ENCODE measurements around the gene CPA5. TPM values are rescaled to one million over a fixed set of nuclear protein-coding genes. Genes with fewer than 3 reads are reported as not detected.

The CPA5 gene
- total and polyA plus RNA-seq, 10 of the 15 experiments (the other 5 are each of a cell fraction or from before 2014, with no cell fraction given): 0.06 to 0.52 (median 0.29) TPM; not detected in 2

DNA sequence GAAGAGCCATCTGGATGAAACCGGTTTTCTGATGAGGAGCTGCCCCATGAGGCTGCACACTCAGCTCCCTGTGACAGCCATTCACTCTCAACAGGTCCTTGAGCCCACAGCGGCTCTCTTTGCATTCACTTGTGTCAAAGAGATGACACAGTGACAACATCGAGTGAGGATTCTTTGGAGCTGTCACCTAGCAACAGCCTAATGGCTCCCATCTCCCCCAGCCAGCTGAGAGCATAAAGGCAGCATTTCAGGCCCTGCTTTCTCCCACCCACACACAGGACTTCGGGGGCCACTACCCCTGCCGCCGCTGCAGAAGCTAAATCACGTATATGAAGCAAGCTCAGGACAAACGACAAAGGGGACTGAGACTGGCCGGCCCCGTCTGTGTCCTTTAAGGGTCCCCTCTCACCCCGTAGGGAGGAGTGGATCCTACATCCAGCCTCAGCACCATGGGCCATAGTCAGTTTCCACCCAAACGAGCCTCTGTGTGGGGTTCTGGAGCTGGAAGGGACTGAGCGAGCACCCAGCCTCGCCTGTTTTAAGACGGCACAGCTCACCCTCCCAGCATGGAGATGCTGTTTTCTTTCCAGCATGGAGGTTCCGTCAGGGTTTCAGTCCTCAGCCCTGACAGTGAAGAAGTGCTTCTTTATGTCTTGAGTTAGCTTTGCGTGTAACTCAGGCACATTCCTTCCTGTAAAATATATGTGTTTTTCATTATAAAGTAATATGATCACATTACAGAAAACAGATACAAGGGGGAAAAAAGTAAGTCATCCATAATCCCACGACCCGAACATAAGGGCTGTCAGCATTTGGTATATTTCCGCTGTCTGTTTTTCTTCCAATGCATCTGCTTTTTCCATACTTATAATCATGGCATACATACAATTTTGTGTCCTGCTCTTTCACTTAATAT, 46.7 kb upstream of the CPA5 start:
- no peaks in the 10 kb centered on the region for H3K4me1 ChIP-seq (ENCODE audit: control insufficient read depth, insufficient read depth, low read length)
- intact Hi-C loops (cut with micrococcal nuclease; ENCODE audit: unreplicated experiment) (no loop called here), in situ Hi-C loops (cut with MboI) (no loop called here)
- ChIA-PET POLR2A (no interaction called here), RAD21 (ENCODE audit: unreplicated experiment) (no interaction called here), SMC1A (ENCODE audit: uncharacterized antibody, unreplicated experiment) (interaction anchor here (2.0 kb wide), 1 partner anchor 12 kb away, joined by 6 read pairs; no protein-coding TSS in a partner anchor), CTCF (no interaction called here)
- no peak for DNase-seq (ENCODE audit: low read depth, low spot score)
- no TSS peak for BruUV-seq (replicated peaks)
- no peak overlapping the region for H3K4me3 ChIP-seq
- FAIRE-seq: no peak
- no peak overlapping the region for H2AFZ ChIP-seq (ENCODE audit: control insufficient read depth, low read depth, low read length)
- no peak for ATAC-seq
- H3K27ac ChIP-seq (ENCODE audit: control insufficient read depth, insufficient read depth): no peak overlapping the region
- TF ChIP-seq SREBF2 (IDR thresholded peaks at IDR 0.05; ENCODE audit: low read length) (no peak), TCF12 (IDR thresholded peaks at IDR 0.05; ENCODE audit: low read depth, low read length) (no peak), NBN (IDR thresholded peaks at IDR 0.05) (no peak), NR2C2 (IDR thresholded peaks at IDR 0.05; ENCODE audit: borderline replicate concordance, control insufficient read depth, insufficient read length, low read depth) (no peak), KDM1A (IDR thresholded peaks at IDR 0.05; ENCODE audit: borderline replicate concordance) (no peak), MTA3 (IDR thresholded peaks at IDR 0.05; ENCODE audit: borderline replicate concordance, low read length) (no peak), POLR2A (IDR thresholded peaks at IDR 0.05; ENCODE audit: low read depth, low read length) (no peak), ZNF384 (IDR thresholded peaks at IDR 0.05; ENCODE audit: borderline replicate concordance, low read depth, low read length) (no peak), TCF3 (IDR thresholded peaks at IDR 0.05; ENCODE audit: borderline replicate concordance, insufficient read depth, low read depth, low read length) (no peak), CEBPB (IDR thresholded peaks at IDR 0.05; ENCODE audit: borderline replicate concordance in 1 of 2, low read depth in 2 of 2, low read length in 2 of 2) (no peak), PAX8 (IDR thresholded peaks at IDR 0.05) (no peak), POLR2AphosphoS2 (IDR thresholded peaks at IDR 0.05; ENCODE audit: low read depth, low read length) (no peak), CBX3 (IDR thresholded peaks at IDR 0.05; ENCODE audit: borderline replicate concordance, low read depth) (no peak), SREBF1 (IDR thresholded peaks at IDR 0.05; ENCODE audit: low read length) (no peak), IRF4 (IDR thresholded peaks at IDR 0.05; ENCODE audit: low read depth, low read length) (no peak)
- TF ChIP-seq, protein P1, sequence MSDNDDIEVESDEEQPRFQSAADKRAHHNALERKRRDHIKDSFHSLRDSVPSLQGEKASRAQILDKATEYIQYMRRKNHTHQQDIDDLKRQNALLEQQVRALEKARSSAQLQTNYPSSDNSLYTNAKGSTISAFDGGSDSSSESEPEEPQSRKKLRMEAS (IDR thresholded peaks at IDR 0.05; ENCODE audit: low read depth, low read length): no peak
- TF ChIP-seq, protein P2, sequence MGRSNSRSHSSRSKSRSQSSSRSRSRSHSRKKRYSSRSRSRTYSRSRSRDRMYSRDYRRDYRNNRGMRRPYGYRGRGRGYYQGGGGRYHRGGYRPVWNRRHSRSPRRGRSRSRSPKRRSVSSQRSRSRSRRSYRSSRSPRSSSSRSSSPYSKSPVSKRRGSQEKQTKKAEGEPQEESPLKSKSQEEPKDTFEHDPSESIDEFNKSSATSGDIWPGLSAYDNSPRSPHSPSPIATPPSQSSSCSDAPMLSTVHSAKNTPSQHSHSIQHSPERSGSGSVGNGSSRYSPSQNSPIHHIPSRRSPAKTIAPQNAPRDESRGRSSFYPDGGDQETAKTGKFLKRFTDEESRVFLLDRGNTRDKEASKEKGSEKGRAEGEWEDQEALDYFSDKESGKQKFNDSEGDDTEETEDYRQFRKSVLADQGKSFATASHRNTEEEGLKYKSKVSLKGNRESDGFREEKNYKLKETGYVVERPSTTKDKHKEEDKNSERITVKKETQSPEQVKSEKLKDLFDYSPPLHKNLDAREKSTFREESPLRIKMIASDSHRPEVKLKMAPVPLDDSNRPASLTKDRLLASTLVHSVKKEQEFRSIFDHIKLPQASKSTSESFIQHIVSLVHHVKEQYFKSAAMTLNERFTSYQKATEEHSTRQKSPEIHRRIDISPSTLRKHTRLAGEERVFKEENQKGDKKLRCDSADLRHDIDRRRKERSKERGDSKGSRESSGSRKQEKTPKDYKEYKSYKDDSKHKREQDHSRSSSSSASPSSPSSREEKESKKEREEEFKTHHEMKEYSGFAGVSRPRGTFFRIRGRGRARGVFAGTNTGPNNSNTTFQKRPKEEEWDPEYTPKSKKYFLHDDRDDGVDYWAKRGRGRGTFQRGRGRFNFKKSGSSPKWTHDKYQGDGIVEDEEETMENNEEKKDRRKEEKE (IDR thresholded peaks at IDR 0.05): no peak
- H3K4me2 ChIP-seq (ENCODE audit: control insufficient read depth, insufficient read depth): no peak overlapping the region
- H4K20me1 ChIP-seq (ENCODE audit: control insufficient read depth, insufficient read depth): no peaks in the 10 kb centered on the region
- 71% methylated on average over 20 of the region's 20 CpGs for WGBS (ENCODE audit: insufficient coverage, insufficient replicate concordance, low lambda C conversion rate, missing lambda C conversion rate)
- no peaks in the 10 kb centered on the region for H3K36me3 ChIP-seq (ENCODE audit: control insufficient read depth in 2 of 2, insufficient read depth in 2 of 2, low read length in 1 of 2)
- no peaks in the 10 kb centered on the region; the same call in 2 of the 3 replicates for H3K9me3 ChIP-seq (replicated peaks; ENCODE audit: control insufficient read depth, insufficient read depth, low read length)
- no peak overlapping the region for H3K9ac ChIP-seq (ENCODE audit: control insufficient read depth, insufficient read depth, low read length)
- H3K27me3 ChIP-seq (replicated peaks in 1 of 2; ENCODE audit: control insufficient read depth in 2 of 2, insufficient read depth in 2 of 2, low read length in 1 of 2): no peaks in the 10 kb centered on the region
- no peaks in the 10 kb centered on the region for H3K79me2 ChIP-seq (ENCODE audit: control insufficient read depth, insufficient read depth, low read length)

All from GM12878 (cell line).